HG03097 (cell line): ENCODE measurements around the gene RNF11.
"Not testable (repeated sequence)": the region's sequence is repeated elsewhere in the genome, so short reads cannot be mapped to it uniquely, and the experiment has no call there.

ENCODE experiments used
- ATAC-seq: cut with Tn5 transposase; IDR thresholded peaks from one replicate; pipeline ENCODE4 v1.9.1; 2021; ENCODE audit not compliant: unreplicated experiment, low FRiP score

The RNF11 gene, protein sequence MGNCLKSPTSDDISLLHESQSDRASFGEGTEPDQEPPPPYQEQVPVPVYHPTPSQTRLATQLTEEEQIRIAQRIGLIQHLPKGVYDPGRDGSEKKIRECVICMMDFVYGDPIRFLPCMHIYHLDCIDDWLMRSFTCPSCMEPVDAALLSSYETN

DNA sequence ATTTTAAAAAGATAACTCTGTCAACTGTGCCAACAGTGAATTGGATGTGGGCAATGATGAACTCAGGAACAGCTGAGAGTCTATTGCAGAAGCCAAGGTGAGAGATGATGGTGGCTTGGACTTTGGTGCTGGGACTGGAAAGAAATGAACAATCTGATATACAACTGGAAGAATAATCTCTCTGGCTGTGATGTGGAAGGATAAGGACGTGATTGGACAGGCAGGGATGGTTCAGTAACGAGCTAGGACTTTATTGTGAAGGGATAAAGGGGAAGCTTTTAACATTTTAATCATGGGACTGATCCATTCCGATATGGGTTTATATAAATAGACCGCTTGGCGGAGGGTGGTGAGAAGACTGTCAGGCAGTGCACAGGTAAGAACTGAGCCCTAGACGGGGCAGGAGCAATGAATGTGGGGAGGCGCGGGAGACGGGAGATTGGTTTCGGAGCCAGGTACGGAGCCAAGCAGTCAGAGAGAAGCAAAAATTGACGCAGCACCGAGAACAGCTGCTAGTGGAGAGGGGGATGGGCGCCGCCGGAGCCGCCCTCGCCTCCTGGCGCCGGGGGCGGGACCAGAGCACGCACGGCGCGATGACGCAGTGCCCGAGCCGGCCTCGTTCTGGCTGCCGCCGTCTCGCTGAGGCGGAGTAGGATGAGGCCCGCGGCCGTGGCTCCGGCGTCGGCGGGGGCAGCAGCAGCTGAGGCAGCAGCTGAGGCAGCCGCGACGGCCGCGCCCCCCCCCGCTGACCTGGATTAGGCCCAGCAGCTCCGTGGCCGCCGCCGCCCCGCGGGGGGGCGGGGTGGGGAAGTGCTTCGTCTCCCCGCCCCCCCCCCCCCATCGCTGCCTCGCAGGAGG is at the start of gene RNF11:
TSS of gene RNF11 (plus strand) at position 601 of the 858 bp plus-strand sequence. CDS start 484 bp downstream, outside the sequence.
- peak; percentile 78 for ATAC-seq

DNA sequence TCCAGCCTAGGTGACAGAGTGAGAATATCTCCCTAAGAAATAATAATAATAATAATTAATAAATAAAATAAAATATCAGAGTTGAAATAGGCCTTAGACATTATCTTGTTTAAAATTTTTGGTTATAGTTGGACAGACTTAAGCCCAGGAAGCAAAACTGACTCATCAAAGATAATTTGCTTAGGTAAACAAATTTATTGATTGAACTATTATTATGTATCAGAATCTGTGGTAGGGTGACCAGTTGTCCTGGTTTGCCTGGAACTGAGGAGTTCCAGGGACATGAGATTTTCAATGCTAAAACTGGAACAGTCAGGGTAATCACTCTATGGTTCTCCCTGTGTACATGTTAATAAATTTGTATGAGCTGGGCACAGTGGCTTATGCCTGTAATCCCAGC is 47.8 kb upstream of the RNF11 start:
- ATAC-seq, result no peak

DNA sequence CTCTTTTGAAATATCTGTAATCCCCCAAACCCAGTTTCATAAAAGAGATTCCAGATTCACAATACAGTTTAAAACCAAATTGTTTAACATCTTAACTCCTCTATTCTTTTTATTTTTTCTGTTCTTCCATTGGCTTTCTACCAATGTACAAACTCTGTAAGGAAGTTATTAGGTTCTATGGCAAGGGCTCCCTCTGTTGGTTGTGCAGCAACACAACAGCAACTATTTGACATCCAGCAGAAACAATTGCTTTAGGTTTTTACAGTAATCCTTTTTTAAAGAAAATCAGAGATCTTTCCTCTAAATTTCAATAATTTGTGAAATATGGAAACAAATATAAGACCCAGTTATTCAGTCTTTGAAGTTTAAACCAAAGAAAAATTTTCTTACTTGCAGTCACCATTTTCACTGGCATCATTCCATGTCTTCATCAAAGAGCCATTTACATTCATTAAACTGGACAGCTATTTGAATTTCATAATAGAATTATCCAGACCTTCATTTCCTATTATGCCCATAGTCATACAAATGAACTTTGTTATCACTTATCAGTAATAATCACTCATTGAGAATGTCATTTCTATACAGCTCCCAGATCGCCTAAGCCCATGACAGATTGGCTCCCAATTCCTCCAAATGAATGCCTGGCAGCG is 46.5 kb upstream of the RNF11 start:
- no peak for ATAC-seq

DNA sequence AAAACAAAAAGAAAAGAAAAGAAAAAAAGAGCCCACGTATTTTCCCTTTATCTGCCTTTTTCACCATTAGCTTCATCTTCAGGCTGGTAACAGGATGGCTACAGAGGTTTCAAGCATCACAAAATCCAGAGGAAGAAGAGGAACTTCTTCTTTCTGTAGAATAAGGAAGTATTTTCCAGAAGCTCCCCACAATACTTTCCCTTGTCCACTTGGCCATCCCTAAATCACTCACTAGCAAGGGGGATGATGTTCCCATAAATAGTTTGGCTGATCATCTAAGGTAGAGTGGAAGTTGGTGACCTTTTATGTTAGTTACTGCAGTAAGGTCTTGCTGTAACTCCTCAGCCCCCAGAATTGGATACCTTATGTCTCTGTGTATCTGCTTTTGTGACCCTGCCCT is 45.1 kb upstream of the RNF11 start:
- no peak for ATAC-seq

DNA sequence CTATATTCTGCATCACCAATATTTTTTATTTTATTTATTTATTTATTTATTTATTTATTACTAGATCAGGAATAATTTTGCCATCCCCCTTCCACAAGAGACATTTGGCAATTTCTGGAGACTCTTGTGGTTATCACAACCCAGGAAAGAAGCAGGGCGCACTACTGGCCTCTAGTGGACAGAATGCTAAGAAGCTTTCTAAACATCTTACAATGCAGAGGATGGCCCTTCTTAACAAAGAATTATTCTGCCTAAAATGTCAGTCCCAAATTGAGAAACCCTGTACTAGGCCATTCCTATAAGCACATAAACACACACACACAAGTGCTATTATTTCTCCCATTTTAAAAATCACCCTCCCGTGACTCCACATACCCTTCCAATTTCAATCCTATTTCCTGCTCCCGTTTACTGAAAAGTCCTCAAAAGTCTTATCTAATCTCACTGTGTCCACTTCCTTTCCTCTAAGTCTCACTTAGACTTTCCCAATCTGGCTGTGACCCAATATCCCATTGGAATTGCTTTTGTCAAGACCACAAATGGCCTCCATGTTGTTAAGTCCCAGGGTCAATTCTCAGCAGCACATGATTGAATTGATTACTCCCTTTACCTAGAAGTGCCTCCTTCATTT is 43.7 kb upstream of the RNF11 start:
- no peak for ATAC-seq

DNA sequence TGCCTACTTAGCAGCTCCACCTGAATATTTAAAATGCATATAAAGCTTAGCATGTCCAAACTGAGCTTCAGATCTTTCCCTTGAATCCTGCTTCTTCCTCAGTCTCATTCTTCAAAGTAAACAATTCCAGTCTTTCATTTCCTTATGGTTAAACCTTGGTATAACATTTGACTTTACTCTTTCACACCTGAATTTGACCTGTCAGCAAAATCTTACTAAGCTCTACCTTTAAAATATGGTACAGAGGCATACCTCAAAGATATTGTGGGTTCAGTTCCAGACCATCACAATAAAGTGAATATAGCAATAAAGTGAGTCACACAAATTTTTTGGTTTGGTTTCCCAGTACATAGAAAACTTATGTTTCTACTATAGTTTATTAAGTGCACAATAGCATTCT is 42.5 kb upstream of the RNF11 start:
- ATAC-seq, result no peak

DNA sequence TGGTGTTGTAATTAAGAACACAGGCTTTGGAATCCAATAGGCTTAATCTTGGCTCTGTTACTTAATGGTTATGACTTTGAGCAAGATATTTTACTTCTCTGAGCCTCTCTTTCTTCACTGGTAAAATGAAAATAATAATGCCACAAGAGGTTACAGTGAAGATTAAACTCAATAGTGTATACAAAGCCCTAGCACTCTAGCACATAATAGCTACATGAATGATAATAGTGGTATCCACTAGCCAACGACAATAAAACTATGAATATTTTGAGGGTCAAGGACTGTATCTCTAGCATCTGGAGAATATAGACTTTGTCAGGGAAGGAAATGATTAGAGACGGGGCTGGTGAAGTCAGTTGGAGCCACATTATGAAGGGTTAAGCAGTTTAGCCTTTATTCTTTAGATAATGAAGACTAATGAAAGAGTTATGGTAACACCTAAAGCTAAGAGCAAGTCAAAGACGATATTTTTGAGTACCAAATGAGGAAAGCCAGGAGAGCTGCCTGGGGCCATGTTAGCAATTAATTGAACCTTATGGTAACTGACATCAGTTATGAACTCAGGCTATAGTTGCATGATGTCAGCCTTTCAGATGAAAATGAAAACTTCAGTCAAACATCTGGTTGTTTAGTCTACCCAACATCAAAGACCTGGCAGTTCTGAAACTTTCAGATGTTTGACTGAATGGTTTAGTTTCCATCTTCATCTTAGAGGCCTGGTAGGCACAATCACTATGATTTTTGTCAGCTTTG is 32.8 kb upstream of the RNF11 start:
- ATAC-seq, result peak; percentile 68

DNA sequence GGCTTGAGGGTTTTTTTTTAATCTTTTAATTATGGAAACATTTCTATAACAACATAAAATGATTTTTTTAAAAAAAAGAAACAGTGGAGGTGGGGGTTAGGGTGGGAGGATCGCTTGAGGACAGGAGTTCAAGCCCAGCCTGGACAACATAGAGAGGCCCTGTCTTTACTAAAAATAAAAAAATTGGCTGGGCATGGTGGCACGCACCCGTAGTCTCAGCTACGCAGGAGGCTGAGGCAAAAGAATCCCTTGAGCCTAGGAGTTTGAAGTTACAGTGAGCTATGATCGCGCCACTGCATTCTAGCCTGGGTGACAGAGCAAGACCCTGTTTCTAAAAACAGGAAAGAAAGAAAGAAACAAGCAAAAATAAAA is 32.2 kb upstream of the RNF11 start:
- ATAC-seq, result no peak

DNA sequence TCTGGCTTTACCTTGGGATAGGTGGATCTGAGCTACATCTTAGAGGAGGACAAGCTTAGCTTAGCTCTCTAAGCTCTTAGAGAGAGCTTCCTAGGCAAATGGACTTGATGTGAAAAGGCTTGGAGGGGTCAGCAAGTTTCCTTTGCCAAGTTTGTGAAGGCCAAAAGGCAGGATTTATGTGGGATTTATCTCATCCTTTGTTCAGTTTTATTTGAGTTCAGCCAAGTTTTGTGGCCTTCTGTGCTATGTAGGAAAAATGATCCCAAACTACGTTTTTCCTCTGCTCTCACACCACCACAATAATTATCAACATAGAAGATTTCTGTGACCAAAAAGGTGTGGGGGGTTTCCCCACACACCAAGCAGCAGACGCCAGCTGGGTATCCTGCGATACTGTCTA is 26.0 kb upstream of the RNF11 start:
- no peak for ATAC-seq

DNA sequence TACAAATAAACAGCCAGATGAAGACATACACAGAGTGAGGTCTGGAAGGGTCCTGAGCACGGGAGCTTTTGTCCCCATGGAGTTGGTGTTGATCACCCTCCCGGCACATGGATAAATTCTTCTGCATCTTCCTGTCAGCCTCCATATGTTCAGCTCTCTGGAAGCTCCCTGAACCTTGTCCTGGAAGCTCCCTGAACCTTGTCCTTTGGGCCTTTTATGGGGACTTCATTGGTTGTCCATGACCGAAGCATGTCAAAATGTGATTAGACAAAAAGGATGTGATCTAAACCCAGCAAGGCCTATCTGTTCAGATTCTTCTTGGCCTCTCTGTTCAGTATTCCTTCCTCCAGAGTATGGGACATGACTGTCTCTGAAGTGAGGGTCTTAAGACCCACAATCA is 25.4 kb upstream of the RNF11 start:
- no peak for ATAC-seq

DNA sequence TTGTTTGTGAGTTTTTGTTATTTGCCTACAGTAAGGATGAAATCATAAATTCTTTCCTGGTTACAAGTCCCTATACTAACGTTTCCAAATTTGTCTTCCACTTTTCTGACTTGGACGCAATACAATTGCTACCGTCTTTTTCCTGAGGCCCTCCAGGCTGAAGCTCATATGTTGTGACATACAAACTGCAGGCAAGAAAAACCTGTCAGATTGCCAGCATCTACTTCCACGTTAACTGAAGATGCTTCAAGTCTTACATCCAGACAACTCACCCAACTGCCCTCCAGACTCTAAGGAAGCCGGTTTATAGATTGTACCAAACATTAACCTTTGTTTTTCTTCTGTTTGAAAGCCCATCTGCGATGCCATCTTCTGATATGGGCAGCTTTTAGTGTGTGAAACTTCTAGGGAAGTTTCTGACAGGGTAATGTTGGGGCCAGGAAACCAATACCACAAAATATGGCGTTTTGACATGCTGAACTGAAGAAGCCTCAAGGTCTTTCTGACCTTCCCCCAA is 21.4 kb upstream of the RNF11 start:
- no peak for ATAC-seq

DNA sequence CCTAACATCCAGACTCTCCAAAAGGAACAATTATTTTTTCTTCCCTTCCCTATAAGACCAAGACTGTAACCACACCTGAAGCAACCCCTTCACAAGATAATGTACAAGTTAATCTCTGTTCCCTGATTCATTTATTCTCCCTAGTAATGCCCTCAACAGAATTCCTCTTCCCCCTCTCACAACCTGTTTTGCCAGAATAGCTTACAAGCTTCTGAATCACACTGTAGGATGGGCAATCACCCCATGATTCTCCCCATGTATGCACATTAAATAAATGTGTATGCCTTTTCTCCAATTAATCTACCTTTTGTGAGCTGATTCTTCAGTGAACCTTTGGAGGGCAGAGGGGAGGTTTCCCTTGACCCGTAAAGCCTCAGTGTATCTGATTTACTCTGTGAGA is 20.9 kb upstream of the RNF11 start:
- ATAC-seq, result no peak

DNA sequence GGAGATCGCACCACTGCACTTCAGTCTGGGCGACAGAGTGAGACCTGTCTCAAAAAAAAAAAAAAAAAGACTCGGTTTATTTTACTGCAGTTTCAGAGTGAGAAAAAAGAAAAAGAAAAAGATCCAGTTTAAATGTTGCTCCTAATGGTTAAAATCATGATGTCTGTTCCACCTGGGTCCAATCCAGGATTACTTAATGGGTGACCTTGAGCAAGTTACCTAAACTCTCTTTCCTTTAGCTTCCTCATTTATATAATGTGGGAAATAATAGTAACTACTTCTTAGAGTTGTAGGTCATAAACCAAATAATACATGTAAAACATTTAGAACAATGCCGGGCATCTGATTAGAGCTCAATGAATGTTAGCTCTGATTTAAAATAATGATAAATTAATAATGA is 19.4 kb upstream of the RNF11 start:
- no peak for ATAC-seq

DNA sequence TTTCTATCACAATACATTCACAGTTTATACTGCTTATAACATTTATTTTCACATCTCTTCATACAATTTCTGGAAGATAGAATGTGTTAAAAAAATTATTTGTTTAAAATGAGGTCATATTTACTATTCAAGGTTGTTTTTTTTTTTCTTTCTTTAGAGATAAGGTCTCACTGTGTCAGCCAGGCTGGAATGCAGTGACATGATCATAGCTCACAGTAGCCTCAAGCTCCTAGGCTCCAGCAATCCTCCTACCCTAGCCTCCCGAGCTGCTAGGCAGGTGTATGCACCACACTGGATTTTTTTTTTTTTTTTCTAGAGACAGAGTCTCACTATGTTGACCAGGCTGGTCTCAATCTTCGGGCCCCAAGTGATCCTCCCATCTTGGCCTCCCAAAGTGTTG is 19.0 kb upstream of the RNF11 start:
- no peak for ATAC-seq

DNA sequence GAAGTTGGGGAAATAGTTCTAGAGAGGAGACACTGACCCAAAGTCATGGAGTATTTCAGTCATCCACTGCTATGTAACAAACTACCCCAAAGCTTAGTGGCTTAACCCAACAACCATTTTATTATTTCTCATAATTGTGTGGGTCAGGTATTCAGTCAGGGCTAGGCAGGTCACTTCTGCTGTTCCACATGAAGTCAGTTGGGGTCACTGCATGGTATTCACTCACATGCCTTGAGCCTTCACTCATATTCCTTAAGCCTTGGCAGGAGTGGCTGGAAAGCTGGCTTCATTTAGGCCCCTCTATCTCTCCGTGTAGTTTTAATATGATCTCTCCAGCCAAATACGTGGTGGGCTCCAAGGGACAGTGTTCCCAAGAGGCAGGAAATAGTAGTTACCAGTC is 17.5 kb upstream of the RNF11 start:
- ATAC-seq, result no peak

DNA sequence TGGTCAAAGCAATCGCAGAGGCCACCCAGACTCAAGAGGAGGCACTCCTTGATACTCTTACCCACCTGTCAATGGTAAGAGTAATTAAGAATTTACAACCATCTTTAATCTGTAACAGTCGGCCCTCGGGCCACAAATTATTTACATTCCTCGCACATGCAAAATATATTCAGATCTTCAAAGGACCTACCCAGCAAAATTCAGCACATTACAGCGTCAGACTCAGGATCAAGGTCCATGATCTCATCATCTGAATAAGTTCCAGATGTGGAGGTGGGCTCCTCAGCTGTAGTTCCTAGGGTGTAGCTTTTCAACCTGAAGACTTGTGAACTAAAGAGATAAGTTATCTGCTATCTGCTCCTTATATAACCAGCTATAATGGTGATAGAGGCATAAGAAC is 17.1 kb upstream of the RNF11 start:
- ATAC-seq, result no peak

DNA sequence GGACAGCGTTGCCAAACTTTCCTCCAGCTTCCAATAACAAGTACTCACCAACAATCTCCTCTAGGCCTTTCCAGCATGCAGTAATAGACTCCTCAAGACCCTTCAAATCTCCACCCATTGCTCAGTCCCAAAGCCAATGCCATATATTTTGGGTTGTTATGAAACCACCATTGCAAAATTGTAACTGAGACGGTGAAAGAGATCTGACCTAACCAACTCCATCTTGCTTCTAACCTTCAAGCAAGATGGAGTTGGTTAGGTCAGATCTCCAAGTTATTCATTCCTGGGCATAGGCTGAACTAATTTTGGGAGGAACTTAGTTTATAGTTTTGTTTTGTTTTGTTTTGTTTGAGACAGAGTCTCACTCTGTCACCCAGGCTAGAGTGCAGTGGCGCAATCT is 14.5 kb upstream of the RNF11 start:
- not testable (repeated sequence) for ATAC-seq

DNA sequence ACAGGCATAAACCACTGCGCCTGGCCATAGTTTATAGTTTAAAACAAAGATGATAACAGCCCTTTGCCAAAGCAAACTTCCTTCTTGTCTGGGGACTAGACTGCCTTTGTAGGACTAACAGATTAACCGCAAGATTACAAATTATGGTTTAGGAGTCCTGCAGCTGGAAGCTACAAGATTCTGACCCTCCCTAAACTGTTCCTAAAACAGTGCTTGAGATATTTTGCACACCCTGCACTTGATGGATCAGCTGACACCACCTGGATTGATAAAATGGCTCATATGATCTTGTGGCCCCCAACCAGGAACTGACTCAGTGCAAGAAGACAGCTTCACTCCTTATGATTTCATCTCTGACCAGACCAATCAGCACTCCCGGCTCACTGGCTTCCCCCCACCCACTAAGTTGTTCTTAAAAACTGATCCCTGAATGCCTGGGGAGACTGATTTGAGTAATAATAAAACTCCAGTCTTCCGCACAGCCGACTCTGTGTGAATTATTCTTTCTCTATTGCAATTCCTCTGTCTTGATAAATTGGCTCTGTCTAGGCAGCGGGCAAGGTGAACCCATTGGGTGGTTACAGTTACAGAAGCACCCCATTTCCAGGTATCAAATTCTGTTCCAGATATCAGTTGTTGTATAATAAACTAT is 13.8 kb upstream of the RNF11 start:
- no peak for ATAC-seq

DNA sequence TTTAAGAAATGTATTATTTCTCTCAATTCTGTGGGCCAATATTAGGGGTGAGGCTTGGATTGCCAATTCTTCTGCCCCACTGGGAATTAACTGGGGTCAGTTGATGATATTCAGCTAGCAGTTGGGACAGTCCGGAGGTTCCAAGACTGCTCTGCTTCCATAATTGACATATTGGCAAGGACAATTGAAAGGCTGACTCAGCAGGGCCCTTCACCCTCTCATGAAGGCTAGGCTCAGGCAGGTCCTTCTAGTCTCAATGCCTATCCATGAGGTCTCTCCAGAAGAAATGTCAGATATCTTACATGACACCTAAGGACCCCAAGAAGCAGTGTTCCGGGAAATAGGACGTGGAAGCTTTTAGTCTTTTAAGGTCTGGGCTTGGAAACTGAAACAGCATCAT is 13.3 kb upstream of the RNF11 start:
- no peak for ATAC-seq

DNA sequence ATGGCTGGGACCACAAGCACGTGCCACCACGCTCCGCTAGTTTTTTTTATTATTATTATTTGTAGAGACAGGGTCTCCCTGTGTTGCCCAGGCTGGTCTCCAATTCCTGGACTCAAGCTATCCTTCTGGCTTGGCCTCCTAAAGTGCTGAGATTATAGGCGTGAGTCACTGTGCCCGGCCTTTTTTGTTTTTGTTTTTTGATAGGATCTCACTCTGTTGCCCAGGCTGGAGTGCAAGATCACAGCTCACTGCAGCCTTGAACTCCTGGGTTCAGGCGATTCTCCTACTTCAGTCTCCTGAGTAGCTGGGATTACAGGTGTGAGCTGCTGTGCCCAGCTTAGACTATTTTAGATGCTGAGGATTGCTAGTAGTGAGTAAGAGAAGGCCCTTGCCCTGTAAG is 11.8 kb upstream of the RNF11 start:
- ATAC-seq, result no peak
